Measurements from ENCODE around the gene HRCT1.

The HRCT1 gene

DNA sequence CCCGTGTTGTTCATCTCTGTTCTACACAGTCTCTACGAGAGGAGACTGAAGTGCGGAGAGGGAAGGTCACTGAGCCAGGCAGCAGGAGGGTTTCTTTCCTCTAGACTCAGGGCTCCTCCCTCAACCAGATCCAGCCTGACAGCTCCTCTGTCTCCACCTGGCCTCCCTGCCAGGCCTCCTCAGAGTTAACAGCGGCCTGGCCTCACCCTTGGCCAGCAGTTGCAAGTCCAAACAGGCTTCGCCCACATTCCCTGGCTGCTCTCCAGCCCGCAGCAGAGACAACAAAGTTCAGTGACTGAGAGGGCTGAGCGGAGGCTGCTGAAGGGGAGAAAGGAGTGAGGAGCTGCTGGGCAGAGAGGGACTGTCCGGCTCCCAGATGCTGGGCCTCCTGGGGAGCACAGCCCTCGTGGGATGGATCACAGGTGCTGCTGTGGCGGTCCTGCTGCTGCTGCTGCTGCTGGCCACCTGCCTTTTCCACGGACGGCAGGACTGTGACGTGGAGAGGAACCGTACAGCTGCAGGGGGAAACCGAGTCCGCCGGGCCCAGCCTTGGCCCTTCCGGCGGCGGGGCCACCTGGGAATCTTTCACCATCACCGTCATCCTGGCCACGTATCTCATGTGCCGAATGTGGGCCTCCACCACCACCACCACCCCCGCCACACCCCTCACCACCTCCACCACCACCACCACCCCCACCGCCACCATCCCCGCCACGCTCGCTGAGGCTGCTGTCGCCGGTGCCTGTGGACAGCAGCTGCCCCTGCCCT is at the start of gene HRCT1:
Gene HRCT1 (plus strand): TSS at position 291 of the 768 bp plus-strand sequence. CDS start 86 bp downstream, at position 377.
- TF ChIP-seq, protein P1, sequence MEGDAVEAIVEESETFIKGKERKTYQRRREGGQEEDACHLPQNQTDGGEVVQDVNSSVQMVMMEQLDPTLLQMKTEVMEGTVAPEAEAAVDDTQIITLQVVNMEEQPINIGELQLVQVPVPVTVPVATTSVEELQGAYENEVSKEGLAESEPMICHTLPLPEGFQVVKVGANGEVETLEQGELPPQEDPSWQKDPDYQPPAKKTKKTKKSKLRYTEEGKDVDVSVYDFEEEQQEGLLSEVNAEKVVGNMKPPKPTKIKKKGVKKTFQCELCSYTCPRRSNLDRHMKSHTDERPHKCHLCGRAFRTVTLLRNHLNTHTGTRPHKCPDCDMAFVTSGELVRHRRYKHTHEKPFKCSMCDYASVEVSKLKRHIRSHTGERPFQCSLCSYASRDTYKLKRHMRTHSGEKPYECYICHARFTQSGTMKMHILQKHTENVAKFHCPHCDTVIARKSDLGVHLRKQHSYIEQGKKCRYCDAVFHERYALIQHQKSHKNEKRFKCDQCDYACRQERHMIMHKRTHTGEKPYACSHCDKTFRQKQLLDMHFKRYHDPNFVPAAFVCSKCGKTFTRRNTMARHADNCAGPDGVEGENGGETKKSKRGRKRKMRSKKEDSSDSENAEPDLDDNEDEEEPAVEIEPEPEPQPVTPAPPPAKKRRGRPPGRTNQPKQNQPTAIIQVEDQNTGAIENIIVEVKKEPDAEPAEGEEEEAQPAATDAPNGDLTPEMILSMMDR (IDR thresholded peaks at IDR 0.05; ENCODE audit: control extremely low read depth, extremely low read depth, low read depth, missing control alignments): no peak
- no peak for DNase-seq (ENCODE audit: extremely low spot score)
- CTCF ChIA-PET: interaction anchor here (1.1 to 3.0 kb wide), 5 partner anchors 24 to 117 kb away, joined by 3 to 14 read pairs (median 4); no protein-coding TSS in a partner anchor
- POLR2A ChIA-PET: no interaction called here

DNA sequence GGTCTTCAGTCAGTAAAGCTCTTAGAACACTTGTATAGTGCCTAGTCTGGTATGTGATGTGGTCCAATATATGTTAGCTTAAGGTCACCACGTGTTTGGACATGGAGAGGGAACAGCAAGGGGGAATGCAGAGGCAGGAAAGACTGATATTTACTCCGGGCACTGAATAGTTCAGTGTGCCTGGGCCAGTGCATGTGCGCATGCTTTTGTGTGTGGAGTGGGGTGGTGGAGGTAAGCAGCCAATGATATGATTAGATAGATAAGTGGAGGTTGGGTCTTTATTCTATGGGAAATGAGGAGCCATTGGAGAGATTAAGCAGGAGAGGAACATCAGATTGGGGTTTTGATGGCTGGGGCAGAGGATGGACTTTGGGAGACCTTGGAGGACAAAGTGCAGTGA is 49.8 kb upstream of the HRCT1 start:
- ChIA-PET CTCF (interaction anchor here (1.1 to 5.1 kb wide), 6 partner anchors 11 to 32 kb away, joined by 3 to 26 read pairs (median 4); no protein-coding TSS in a partner anchor), POLR2A (interaction anchor here (0.7 kb wide), 1 partner anchor 198 kb away, joined by 3 read pairs; the partner anchor contains the start of genes CCDC107 and RMRP)
- TF ChIP-seq, protein P1 (IDR thresholded peaks at IDR 0.05; ENCODE audit: control extremely low read depth, extremely low read depth, low read depth, missing control alignments): no peak
- DNase-seq (ENCODE audit: extremely low spot score): no peak

DNA sequence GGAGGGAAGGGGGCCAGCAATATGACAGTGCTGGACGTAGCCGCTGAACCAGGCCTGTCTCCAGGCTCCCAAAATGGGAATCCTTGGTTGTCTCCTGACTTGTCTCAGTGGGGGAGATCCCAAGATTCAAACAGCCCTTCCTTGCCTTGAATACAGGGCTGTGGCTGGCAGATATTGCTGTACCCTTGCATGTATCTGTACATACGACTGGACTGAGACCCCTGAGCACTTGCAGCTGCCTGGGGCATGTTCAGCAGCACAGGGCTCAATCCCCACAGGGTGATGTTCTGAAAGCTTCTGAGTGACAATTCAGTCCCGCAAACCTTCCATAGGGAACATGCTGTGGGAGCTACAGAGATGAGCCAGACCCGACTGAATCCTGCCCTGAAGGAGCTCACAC is 49.1 kb upstream of the HRCT1 start:
- ChIA-PET POLR2A (interaction anchor here (0.7 kb wide), 1 partner anchor 199 kb away, joined by 3 read pairs; the partner anchor contains the start of genes CCDC107 and RMRP), CTCF (interaction anchor here (1.0 to 5.1 kb wide), 9 partner anchors 9 to 46 kb away, joined by 3 to 26 read pairs (median 4); partner anchors contain the start of gene SPAG8)
- TF ChIP-seq, protein P1 (IDR thresholded peaks at IDR 0.05; ENCODE audit: control extremely low read depth, extremely low read depth, low read depth, missing control alignments): no peak
- no peak for DNase-seq (ENCODE audit: extremely low spot score)

DNA sequence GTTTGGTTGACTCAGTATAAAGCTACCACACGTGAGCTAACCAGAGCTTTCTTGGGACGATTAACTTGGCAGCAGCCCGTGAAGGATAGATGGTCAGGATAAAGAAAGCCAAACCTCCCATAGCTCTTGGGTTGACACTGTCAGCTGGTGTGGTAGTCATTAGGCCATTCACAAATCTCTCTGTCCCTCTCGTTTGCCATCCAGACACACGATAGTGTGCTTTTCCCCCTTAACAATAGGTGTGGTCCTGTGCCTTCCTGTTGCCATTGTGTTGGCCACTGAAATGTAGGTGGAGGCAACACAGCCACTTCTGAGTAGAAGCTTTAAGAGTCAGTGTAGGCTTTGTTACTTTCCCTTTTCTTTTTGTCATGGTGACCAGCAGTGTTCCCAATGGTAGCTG is 47.5 kb upstream of the HRCT1 start:
- no peak for DNase-seq (ENCODE audit: extremely low spot score)
- POLR2A ChIA-PET: interaction anchor here (1.4 kb wide), 1 partner anchor 44 kb away, joined by 3 read pairs; the partner anchor contains the start of gene HINT2
- CTCF ChIA-PET: interaction anchor here (1.0 to 5.1 kb wide), 5 partner anchors 17 to 68 kb away, joined by 3 to 26 read pairs (median 7); no protein-coding TSS in a partner anchor
- TF ChIP-seq, protein P1 (IDR thresholded peaks at IDR 0.05; ENCODE audit: control extremely low read depth, extremely low read depth, low read depth, missing control alignments): no peak

DNA sequence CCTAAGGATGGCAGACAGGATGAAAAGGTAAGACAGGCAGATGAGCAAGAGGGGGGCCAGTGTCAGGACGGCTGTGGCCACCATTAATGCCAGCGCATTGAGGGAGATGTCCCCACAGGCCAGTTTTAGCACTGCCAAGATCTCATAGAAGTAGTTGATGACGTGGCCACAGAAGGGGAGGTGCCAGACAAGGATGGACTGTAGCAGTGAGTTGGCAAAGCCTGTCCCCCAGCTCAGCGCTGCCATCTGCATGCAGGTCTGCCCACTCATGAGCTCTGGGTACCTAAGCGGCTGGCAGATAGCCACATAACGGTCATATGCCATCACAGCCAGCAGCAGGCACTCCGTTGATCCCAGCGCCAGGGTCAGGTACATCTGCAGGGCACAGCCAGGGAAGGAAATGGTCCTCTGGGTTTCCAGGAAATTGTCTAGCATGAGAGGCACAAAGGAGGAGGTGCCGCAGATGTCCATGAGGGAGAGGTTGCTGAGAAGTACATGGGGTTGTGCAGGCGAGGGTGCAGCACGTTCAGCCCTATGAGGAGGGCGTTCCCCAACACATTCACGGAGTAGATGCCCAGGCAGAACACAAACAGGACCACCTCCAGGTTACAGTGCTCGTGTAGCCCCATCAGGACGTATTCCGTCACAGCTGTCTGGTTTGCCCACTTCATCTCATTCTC is 46.6 kb upstream of the HRCT1 start:
- TF ChIP-seq, protein P1 (IDR thresholded peaks at IDR 0.05; ENCODE audit: control extremely low read depth, extremely low read depth, low read depth, missing control alignments): no peak
- CTCF ChIA-PET: interaction anchor here (0.7 to 6.1 kb wide), 6 partner anchors 8 to 198 kb away, joined by 3 to 27 read pairs (median 4); no protein-coding TSS in a partner anchor
- DNase-seq (ENCODE audit: extremely low spot score): no peak
- POLR2A ChIA-PET: interaction anchor here (0.9 kb wide), 1 partner anchor 31 kb away, joined by 3 read pairs; the partner anchor contains the start of genes FAM221B and TMEM8B

DNA sequence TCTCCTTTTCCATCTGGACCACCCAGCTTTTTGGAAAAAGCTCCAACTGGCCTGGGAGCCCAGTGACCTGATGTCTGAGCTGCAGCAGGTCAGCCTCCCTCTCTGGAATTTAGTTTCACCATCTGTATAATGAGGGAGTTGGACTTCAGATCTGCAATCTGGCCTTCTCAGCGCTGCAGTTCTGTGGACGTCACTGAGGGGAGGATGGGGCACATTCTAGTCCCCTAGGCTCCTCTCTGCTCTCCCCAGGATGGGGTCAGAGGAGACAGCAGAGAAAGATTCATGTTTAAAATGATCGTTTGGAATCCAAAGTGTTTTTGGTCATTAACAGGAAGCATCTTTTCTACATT is 46.0 kb upstream of the HRCT1 start:
- CTCF ChIA-PET: interaction anchor here (0.7 to 6.1 kb wide), 4 partner anchors 9 to 199 kb away, joined by 3 to 27 read pairs (median 4); no protein-coding TSS in a partner anchor
- TF ChIP-seq, protein P1 (IDR thresholded peaks at IDR 0.05; ENCODE audit: control extremely low read depth, extremely low read depth, low read depth, missing control alignments): no peak

More for the DNA sequence above, 46.0 kb upstream of the HRCT1 start:
- DNase-seq (ENCODE audit: extremely low spot score): no peak
- POLR2A ChIA-PET: interaction anchor here (0.9 kb wide), 1 partner anchor 31 kb away, joined by 3 read pairs; the partner anchor contains the start of genes FAM221B and TMEM8B
